ENCODE results near the gene POLRMT. TPM values are rescaled to one million over a fixed set of nuclear protein-coding genes. Genes with fewer than 3 reads are reported as not detected.
"Not testable (repeated sequence)": the region's sequence is repeated elsewhere in the genome, so short reads cannot be mapped to it uniquely, and the experiment has no call there.

The POLRMT gene
- 10 to 100 TPM; 27.3 to 38.4 (median 31.1) TPM for polyA plus RNA-seq (ENCODE audit: insufficient read length in 10 of 10)
- long read RNA-seq, donor 1 = 0 reads
- long read RNA-seq, donor 2 = 0 reads
- long read RNA-seq, donor 3 = 0 reads
- long read RNA-seq, donor 4 = 0 reads
- long read RNA-seq, donor 5 = 0 reads
- long read RNA-seq, donor 6 = 0 reads
- long read RNA-seq, donor 7, partial matches to known transcripts = 0 of 2 reads
- long read RNA-seq, donor 7, other reads (novel, unspliced or antisense) = 0 of 2 reads
- long read RNA-seq, donor 8, partial matches to known transcripts = 0 of 6 reads
- long read RNA-seq, donor 8, other reads (novel, unspliced or antisense) = 5 of 6 reads
- long read RNA-seq, donor 9 = 0 reads

DNA sequence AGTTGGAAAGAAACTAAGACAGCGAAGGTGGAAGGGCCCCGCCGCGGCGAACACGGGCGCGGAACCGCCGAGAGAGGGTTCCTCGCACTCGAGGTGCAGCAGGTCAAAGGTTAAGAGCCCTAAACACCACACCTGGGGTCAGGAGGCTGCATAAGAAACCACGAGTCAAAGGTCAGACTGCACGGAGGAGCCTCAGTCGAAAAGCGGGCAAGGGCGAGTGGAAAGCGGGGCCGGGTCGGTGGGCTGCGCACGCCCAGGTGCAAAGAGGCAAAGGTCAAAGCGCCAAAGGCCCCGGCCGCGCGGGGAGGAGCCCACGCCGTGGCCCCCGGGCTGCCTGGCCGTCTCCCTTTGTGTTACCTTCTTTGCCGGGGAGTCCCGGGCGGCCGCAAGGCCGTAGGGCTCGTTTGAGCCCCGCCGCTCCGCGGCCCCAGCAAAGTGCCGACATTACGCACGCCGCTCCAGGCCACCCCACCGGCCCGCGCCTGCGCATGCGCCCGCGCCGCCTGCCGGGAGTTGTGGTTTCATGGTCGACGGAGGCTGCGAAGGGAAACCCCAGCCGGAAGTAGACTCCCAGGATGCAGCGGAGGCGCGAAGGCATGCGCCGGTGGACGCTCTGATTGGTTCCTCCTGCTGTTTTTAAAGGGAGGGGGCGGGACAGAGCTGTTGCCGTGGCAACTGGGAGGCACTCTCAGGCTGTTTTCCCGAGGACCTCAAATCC is at the start of gene POLRMT:
TSS of gene POLRMT (minus strand) at position 470 of the 718 bp plus-strand sequence. CDS start at position 445, 25 bp downstream.
- DNase-seq = peak; percentile 98 to 99 (median 99)

DNA sequence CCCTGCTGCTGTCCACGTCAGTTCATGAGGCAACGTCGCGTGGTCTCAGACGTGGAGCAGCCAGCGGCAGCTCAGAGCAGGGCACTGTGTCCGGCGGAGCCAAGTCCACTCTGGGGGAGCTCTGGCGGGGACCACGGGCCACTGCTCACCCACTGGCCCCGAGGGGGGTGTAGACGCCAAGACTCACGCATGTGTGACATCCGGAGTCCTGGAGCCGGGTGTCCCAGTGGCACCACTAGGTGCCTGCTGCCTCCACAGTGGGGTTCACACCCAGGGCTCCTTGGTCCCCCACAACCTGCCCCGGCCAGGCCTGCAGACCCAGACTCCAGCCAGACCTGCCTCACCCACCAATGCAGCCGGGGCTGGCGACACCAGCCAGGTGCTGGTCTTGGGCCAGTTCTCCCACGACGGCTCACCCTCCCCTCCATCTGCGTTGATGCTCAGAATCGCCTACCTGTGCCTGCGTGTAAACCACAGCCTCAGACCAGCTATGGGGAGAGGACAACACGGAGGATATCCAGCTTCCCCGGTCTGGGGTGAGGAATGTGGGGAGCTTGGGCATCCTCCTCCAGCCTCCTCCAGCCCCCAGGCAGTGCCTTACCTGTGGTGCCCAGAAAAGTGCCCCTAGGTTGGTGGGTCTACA is 49.5 kb upstream of the POLRMT start:
- DNase-seq = no peak

DNA sequence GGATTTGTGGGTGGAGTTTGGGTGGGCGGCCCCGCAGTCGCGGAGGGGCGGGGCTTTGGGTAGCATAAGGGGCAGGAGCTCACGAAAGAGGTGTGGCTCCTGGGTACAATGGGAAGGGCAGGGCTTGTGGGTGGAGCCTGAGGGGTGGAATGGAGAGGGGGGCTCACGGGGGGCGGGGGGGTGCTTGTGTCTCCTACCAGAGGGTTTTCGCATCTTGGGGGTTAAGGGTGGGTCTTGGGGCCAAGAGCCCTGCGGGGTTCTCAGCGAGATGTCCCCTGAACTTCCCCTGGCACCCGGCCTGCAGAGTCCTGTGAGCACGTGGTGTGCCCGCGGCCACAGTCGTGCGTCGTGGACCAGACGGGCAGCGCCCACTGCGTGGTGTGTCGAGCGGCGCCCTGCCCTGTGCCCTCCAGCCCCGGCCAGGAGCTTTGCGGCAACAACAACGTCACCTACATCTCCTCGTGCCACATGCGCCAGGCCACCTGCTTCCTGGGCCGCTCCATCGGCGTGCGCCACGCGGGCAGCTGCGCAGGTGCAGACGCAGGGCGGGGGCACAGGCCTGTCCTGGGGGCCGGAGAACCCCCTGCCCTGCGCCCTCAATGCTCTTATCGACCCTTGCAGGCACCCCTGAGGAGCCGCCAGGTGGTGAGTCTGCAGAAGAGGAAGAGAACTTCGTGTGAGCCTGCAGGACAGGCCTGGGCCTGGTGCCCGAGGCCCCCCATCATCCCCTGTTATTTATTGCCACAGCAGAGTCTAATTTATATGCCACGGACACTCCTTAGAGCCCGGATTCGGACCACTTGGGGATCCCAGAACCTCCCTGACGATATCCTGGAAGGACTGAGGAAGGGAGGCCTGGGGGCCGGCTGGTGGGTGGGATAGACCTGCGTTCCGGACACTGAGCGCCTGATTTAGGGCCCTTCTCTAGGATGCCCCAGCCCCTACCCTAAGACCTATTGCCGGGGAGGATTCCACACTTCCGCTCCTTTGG is 48.0 kb upstream of the POLRMT start:
- no peak for DNase-seq

DNA sequence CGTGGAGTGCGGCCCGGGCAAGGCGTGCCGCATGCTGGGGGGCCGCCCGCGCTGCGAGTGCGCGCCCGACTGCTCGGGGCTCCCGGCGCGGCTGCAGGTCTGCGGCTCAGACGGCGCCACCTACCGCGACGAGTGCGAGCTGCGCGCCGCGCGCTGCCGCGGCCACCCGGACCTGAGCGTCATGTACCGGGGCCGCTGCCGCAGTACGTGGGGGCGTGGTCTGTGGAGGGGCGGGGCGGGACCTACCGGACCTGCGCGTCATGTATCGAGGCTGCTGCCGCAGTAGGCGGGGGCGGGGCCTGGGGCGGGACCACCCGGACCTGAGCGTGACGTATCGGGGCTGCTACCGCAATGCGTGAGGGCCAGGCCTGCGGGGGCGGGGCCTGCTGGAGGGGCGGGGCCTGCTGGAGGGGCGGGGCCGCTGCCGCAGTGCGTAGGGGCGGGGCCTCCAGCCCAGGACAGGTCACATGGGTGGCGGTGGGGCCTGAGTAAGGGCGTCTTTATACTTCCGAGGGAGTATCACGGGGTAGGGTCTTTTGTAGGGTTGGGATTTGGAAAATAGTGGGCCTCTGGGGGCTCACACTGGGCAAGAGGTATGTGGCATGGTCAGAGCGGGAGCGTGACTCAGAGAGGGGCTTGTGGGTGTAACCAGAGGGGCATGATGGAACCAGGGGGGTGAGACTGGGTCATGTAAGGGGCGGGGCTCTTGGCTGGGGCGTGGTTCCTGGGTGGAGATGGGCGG is 47.1 kb upstream of the POLRMT start:
- DNase-seq = peak; percentile 96 to 98 (median 97)

DNA sequence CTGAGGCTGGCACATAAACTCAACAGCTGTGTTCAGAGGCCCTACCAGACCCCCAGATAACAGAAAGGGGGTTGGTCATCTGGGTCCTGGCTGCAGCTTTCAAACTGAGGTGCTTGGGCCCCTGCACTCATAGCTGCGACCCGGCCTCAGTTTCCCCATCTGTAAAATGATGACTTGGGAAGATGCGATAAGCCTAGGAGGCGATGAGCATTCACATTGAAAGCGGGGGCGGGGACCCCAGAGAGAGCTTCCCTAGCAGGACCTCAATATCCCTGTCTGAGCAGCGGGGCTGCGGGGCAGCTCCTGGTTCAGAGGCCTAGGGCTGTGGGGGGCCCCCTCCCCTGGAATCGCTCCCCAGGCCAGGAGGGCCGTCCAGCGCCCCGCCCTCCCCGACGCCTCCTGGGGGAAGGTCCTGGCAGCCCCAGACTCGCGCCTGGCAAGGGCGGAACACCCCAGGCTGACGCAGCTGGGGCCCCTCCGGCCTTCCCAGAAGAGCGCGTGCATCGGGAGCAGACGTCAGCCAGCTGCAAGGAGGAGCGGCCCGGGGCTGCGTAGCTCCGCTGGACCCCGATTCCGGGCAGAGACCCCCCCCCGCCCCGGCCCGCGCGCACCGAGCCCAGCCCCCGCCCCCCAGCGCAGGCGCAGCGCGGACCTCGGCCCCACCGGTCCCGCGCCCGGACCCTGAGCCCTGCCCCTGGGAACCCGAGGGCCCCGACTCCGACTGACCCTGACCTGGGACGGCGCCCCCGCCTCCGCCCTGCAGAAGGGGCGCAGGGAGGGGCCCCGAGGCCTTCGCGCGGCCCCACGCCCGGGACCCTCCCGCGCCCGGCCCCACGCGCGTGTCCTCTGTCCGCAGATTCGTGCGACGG is 46.3 kb upstream of the POLRMT start:
- DNase-seq = peak; percentile 61 to 92 (median 86)

DNA sequence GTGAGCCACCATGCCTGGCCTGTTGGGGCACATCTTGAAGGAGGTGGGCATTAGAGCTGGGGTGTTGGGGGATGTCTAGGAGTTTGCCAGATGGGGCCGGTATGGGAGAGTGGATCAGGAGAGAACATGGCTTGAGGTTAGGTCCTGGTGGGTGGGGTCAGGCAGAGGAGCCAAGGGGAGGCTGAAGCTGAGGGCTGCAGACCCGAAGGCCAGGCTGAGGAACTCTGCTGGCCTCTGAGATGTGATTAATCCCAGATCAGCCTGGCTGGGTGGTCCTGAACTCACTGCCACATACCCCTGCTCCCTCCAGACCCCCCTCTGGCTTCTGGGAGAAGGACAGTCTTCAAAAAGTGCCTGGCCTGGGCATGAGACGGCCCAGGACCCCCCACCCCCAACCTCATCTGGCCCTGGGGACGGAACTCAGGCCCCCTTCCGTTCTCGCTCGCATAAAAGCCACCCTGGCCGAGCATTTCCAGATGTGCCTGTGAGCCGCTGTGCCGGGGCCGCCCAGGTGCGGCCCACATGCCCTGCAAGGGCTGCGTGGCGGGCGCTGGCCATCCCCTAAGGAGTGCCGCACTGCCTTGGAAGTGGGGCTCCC is 45.6 kb upstream of the POLRMT start:
- peak in 1 of 3 donors; percentile 77 for DNase-seq

DNA sequence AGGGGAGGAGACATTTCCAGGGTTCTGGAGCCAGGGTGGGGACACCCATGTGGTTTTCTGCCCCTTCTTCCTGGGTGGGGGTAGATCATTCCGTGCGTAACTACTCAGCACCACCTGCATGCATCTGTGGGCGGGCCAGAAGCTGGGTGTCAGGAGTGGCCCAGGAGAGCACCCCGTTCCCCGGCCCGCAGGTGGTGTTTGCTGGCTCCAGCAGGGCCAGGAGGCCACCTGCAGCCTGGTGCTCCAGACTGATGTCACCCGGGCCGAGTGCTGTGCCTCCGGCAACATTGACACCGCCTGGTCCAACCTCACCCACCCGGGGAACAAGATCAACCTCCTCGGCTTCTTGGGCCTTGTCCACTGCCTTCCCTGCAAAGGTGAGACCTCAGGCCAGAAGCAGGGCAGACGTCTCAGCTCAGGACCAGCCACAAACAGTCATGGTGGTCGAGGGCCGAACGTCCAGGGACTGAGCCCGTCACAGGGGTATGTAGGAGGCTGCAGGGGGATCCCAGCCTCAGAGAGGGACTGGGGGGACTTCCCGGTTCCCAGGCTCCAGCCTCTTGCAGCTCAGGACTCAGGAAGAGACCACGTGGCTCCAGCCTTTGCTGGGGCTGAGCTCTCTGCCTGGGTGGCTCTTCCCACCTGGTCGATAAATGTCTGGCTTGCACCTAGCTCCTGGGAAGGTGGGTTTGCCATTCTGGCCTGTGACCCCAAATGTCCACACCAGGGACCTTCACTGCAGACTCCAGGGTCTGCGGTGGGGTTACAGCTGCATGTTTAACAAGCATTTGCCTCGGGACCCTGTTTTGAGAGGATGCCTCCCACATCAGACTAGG is 44.5 kb upstream of the POLRMT start:
- DNase-seq = peak in 1 of 3 donors; percentile 61

DNA sequence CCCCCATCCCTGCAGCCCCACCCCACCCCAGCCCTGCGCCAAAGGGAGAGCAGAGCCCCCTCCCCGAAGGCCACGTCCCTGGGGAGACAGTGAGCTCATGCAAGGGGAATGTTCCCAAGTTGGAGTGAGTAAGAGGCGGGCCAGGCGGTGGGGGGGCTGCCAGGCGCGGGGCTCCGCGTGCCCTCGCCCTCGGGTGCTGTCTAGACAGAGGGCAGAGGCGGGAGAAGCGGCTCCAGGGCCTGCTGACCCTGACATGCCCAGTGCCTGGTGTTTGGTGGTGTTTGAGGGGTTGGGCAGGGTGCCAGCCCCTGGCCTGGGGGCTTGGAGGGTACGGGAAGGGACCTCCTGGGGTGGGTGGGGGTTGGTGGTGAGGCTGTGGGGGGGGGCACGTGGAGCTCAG is 43.9 kb upstream of the POLRMT start:
- peak in 2 of 3 donors; percentile 66 to 76 for DNase-seq

DNA sequence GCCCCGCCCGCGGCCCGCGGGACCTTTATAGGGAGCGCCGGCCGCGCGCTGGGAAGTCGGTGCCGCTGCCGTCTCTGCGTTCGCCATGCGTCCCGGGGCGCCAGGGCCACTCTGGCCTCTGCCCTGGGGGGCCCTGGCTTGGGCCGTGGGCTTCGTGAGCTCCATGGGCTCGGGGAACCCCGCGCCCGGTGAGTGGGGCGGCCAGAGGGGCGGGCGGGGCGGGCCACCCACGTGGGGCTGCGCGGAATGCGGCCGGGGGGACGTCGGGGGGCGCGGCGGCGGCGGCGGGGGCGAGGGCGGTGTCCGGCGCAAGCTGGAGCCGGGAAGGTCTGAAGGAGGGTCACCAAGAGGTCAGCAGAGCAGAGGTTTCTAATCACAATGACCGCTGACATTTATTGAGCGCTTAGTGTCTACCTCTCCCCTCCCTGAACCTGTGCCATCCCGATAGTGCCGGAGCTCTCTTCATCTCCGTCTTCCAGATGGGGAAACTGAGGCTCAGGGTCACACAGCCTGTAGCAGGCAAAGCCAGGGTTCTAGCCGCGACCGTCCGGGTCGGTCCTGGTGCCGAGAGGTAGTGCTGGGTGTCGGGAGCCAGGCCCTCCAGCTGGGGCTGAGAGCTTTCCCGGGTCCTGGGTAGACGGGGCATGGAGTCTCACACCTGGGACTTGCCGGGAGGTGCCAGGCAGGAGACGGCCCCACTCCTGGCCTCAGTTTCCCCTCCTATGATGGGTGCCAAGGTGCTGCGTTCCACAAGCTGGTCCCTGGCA is 43.2 kb upstream of the POLRMT start, which contains the start of gene FSTL3:
TSS of gene FSTL3 (plus strand) at position 54 of the 767 bp plus-strand sequence. CDS start at position 86, 32 bp downstream.
- peak in 1 of 3 donors; percentile 72 for DNase-seq

DNA sequence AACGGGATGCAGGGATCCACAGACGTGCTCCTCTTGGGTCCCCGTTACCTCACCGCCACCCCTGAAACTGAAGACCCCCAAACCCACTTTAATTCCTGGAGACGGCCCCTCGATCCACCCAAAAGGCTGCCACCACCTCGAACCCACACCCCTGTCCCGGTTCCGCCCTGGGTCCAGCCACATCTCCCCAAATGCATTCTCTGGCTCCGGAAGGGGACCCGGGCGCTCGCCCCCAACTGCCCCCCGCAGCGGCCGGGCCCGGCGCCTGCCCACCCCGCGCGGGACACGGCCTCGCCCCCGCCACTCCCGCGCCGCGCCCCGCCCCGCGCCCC is 42.6 kb upstream of the POLRMT start:
- no peak for DNase-seq

DNA sequence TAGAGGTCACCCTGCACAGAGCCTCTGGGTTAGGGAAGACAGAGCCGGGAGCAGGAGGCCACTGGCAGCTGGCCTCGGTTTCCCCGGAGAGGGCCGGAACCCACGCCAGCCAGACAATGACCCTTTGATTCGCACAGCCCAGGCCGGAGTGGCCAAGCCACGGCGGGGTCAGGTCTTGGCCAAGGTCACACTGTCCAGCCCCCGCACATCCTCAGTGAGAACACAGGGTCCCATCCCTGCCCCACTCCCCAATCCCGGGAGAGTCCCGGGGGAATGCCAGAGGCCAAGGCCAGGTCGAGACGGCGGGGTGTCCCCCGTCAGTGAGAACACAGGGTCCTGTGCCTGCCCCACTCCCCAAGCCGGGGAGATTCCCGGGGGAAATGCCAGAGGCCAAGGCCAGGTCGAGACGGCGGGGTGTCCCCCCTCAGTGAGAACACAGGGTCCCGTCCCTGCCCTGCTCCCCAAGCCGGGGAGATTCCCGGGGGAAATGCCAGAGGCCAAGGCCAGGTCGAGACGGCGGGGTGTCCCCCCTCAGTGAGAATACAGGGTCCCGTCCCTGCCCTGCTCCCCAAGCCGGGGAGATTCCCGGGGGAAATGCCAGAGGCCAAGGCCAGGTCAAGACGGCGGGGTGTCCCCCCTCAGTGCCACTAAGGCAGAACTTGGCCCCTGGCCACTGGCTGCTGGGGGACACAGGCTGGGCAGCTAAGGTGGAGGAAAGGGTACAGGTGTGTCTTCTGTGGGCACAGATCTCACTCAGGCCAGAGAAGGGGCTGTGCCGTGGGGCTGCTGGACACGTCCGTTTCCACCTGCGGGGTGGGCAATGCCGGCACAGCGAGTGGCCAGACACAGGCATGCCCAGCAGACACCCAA is 41.2 kb upstream of the POLRMT start:
- DNase-seq = no peak

DNA sequence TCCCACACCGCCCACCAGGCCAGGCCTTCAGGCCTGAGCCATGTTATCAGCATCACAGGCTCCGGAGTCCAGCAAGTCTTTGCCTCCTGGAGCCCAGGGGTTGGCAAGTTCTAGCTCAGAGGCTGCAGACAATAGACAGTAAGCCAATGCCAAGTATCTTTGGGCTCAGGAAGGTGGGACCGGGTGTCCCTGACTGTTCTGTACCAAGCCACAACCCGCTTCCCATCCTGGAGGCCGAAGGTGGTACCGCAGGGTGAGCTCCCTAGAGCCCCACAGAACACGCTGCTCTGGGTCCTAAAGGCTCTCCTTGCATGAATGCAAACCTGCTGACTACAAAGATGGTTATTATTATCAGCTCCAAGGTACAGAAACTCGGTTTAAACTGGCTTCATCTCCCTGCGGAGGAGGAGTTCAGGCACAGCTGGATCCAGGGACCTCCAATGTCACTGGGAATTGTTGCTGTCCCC is 37.3 kb upstream of the POLRMT start:
- no peak for DNase-seq

DNA sequence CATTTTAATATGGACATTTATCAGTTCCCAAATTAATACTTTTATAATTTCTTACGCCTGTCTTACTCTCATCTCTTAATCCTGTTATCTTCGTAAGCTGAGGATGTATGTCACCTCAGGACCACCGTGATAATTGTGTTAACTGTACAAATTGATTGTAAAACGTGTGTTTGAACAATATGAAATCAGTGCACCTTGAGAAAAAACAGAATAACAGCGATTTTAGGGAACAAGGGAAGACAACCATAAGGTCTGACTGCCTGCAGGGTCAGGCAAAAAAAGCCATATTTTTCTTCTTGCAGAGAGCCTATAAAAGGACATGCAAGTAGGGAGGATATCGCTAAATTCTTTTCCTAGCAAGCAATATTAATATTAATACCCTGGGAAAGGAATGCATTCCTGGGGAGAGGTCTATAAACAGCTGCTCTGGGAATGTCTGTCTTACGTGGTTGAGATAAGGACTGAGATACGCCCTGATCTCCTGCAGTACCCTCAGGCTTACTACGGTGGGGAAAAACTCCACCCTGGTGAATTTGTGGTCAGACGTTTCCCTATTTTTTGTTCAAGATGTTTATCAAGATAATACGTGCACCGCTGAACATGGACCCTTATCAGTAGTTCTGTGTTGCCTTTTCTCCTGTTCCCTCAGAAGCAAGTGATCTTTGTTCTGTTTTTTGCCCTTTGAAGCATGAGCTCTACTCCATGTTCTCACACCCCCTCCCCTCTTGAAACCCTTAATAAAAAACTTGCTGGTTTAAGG is 35.5 kb upstream of the POLRMT start:
- not testable (repeated sequence) for DNase-seq

DNA sequence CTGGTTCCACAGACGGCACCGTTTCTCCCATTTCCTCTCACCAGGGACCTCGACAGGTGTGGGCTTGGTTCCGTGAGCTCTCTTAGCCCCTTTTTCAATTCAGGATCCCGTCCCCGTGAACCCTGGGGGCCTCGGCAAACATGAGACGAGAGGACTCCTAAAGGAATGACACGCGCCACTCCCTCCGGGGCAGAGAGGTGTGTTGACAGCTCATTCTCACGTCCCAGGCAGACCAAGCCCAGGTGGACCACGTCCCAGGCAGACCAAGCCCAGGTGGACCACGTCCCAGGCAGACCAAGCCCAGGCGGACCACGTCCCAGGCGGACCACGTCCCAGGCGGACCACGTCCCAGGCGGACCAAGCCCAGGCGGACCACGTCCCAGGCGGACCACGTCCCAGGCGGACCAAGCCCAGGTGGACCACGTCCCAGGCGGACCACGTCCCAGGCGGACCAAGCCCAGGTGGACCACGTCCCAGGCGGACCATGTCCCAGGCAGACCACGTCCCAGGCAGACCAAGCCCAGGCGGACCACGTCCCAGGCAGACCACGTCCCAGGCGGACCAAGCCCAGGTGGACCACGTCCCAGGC is 33.7 kb upstream of the POLRMT start:
- not testable (repeated sequence) for DNase-seq

DNA sequence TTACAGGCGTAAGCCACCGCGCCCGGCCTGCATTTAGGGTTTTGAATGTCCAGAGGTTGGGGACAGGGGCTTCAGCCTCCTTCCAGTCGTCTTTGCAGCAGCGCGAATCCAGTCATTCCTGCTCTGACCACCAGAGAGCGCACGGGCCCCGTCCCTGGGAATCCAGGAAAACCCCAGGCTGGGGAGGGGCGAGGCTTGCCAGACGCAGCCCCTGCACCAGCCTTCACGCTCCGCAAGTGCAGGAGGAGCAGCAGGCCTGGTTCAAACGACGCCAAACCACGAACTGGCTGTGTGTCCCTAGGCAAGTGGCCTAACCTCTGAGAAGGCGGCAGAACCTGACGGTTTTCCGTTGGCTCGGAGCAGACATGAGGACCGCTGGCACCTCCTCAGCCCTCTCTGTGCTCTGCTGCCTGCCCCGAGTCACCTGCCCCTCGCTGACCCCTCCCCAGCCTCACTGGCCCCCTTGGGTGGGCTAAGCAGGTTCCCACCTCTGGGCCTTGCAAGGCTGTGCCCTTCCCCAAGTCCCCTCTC is 31.6 kb upstream of the POLRMT start:
- DNase-seq = peak; percentile 69 to 92 (median 84)
